ES-I3 (cell line): Measurements from ENCODE around the gene HDHD5.

Experiments
- H3K36me3 ChIP-seq: 2 replicates; pipeline ENCODE4 v1.6.1; 2013; ENCODE audit warnings: mild to moderate bottlenecking, low read length, control low read depth, moderate library complexity; ENCODE audit not compliant: insufficient read depth
- H3K4me1 ChIP-seq: 2 replicates; pipeline ENCODE4 v1.6.1; 2013; ENCODE audit warnings: mild to moderate bottlenecking, control low read depth, low read length; ENCODE audit not compliant: insufficient read depth
- H3K9ac ChIP-seq: 2 replicates; pipeline ENCODE4 v1.6.1; 2013; ENCODE audit warnings: low read depth, mild to moderate bottlenecking, low read length, moderate library complexity
- H3K9me3 ChIP-seq: 2 replicates; pipeline ENCODE4 v1.6.1; 2013; ENCODE audit warnings: mild to moderate bottlenecking, low read length, moderate library complexity; ENCODE audit not compliant: control insufficient read depth, insufficient read depth

HDHD5 gene

GRCh38 chr22:17143101-17143500, 16.0 kb downstream of the HDHD5 start:
- no peak overlapping the region for H3K9ac ChIP-seq
- peaks cover 5% of the 10 kb centered on the region; the same call in 1 of the 2 replicates for H3K36me3 ChIP-seq

GRCh38 chr22:17140826-17141766, 18.0 kb downstream of the HDHD5 start:
- Histone ChIP-seq H3K36me3 (peaks cover 5% of the 10 kb centered on the region; the same call in 1 of the 2 replicates), H3K4me1 (no peaks in the 10 kb centered on the region), H3K9me3 (no peaks in the 10 kb centered on the region; the same call in 1 of the 2 replicates), H3K9ac (no peak overlapping the region)

More at GRCh38 chr22:17143101-17143500, 16.0 kb downstream of the HDHD5 start:
- no peaks in the 10 kb centered on the region for H3K4me1 ChIP-seq
- H3K9me3 ChIP-seq, result no peaks in the 10 kb centered on the region; the same call in 1 of the 2 replicates

GRCh38 chr22:17140022-17140421, 19.1 kb downstream of the HDHD5 start:
- Histone ChIP-seq H3K9ac (no peak overlapping the region), H3K4me1 (no peaks in the 10 kb centered on the region), H3K9me3 (no peaks in the 10 kb centered on the region; the same call in 1 of the 2 replicates), H3K36me3 (peaks cover 2% of the 10 kb centered on the region; the same call in 1 of the 2 replicates)

- no peak overlapping the region for H3K9ac ChIP-seq
- no peaks in the 10 kb centered on the region for H3K36me3 ChIP-seq
- H3K4me1 ChIP-seq, result no peaks in the 10 kb centered on the region
- H3K9me3 ChIP-seq, result no peaks in the 10 kb centered on the region
Measured at GRCh38 chr22:17138513-17138912, 20.6 kb downstream of the HDHD5 start.

DNA sequence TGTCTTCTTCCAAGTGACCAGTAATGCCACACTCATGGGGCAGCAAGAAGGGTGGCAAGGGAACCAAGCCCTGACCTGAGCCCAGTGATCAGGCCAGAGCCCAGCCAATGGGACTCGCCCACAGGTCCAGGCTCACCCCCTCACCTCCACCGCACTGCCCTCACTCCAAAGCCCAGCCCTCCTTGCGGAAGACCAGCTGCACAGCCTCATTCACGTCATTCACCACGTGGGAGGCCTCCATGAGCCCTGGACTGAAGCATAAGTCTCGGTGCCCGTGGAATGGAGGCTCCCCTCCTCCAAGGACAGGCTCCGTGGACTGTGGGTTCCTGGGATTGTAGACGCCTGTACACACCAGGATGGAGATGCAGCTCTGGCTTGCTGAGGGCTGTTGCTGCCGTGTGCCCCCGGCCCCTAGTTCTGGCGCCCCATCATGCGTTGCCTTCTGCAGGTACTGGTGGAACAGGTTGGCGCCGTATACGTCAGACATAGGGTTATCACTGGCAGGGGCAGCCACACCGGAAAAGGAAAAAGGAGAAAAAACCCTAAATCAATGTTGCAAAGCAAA, 21.1 kb downstream of the HDHD5 start:
- no peak overlapping the region for H3K9ac ChIP-seq
- H3K9me3 ChIP-seq, result no peaks in the 10 kb centered on the region
- no peaks in the 10 kb centered on the region for H3K36me3 ChIP-seq
- H3K4me1 ChIP-seq, result no peaks in the 10 kb centered on the region

- Histone ChIP-seq H3K36me3 (no peaks in the 10 kb centered on the region), H3K9ac (no peak overlapping the region), H3K4me1 (no peaks in the 10 kb centered on the region), H3K9me3 (no peaks in the 10 kb centered on the region)
Measured at GRCh38 chr22:17137170-17137569, 21.9 kb downstream of the HDHD5 start.

DNA sequence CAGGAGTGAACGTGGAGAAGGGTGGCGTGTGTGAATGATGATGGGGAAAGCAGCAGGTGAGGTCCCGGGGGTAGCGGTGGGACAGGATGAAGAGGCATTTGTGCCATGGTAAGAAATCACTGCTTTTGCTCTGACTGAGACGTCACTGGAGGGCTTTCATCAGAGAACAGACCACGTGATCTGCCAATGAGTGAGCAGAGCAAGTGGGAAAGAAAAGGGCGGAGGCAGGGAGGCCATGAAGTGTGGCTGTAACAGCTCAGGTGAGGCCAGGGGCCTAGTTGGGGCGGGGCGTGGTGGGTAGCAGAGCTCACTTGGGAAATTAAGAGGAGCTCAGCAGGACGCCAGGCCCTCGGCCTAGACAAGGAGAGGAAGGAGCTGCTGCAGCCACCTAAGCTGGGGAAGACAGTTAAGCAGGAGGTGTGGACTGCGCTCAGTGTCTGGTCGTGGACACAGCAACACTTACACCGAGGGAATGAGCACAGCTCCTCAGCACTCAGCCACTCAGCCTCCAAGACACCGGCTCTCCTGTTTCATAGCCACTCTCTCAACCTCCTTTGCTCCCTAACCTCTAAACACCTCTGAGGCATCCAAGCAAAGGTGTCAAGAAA, 23.8 kb downstream of the HDHD5 start:
- H3K9ac ChIP-seq, result no peak overlapping the region
- H3K36me3 ChIP-seq, result no peaks in the 10 kb centered on the region
- H3K9me3 ChIP-seq, result no peaks in the 10 kb centered on the region
- peaks cover 3% of the 10 kb centered on the region; the same call in 1 of the 2 replicates for H3K4me1 ChIP-seq

DNA sequence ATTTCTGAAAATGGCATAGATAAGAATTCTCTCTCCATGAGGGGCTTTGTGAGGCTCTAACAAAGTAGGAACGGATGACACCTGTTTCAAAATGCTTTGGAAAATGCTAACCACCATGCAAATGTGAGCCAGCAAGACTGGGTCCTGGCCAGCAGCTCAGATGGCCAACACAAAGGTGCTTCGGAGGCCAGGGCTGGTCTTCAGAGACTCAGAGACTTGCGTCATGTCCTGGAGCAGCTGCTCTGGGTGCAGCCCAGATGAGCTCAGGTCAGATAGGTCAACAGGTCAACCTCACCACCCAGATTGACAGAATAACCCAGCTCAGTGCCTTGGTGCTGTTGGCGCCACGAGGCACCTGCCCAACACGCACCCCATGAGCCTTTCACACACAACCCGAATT, 25.9 kb downstream of the HDHD5 start:
- H3K4me1 ChIP-seq, result peaks cover 3% of the 10 kb centered on the region; the same call in 1 of the 2 replicates
- H3K9ac ChIP-seq, result no peak overlapping the region
- H3K36me3 ChIP-seq, result no peaks in the 10 kb centered on the region
- no peaks in the 10 kb centered on the region for H3K9me3 ChIP-seq

DNA sequence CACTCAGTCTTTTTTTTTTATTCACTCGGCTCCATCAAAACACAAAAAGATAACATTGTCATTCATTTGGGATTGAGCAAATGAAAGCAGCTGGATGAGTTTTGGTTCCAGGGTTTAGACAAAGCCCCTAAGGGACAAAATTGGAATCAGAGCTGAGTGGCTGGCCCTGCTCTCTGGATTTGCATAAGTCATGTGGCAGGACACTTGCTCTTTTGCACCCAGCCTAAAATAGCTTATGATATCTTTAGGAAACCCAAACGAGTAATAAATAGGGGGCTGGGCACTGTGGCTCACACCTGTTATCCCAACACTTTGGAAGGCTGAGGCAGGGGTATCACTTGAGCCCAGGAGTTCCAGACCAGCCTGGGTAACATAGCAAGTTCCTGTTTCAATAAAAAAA, 27.0 kb downstream of the HDHD5 start:
- Histone ChIP-seq H3K9me3 (no peaks in the 10 kb centered on the region), H3K36me3 (no peaks in the 10 kb centered on the region), H3K4me1 (peaks cover 3% of the 10 kb centered on the region; the same call in 1 of the 2 replicates), H3K9ac (no peak overlapping the region)

GRCh38 chr22:17131686-17132085, 27.4 kb downstream of the HDHD5 start:
- Histone ChIP-seq H3K36me3 (no peaks in the 10 kb centered on the region), H3K9me3 (no peaks in the 10 kb centered on the region), H3K4me1 (peaks cover 3% of the 10 kb centered on the region; the same call in 1 of the 2 replicates), H3K9ac (no peak overlapping the region)

DNA sequence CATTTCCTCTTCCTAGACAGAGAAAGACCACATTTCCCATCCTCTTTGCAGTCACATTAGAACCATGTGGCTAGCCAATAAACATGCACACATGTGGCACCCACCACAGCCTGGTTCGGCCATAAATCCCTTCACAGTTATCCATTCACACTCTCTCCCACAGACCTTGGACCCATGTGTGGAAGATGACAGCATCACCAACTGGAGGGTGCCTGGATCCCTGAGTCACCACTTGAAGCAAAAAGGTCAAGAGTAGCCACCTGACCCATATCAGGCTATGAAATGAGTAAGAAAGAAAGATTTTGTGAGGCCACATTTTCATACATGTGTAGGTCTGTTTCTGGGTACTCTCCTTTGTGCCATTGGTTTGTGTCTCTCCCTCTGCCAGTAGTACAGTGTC, 28.9 kb downstream of the HDHD5 start:
- Histone ChIP-seq H3K9me3 (no peaks in the 10 kb centered on the region), H3K4me1 (peaks cover 3% of the 10 kb centered on the region; the same call in 1 of the 2 replicates), H3K36me3 (no peaks in the 10 kb centered on the region), H3K9ac (no peak overlapping the region)

GRCh38 chr22:17121233-17122195, 37.6 kb downstream of the HDHD5 start, which contains the start of gene TMEM121B:
TSS of gene TMEM121B (minus strand) at chr22:17121360. CDS start at chr22:17121127, 233 bp downstream.
- Histone ChIP-seq H3K4me1 (peaks cover 11% of the 10 kb centered on the region), H3K9ac (peak within 1 kb of the TSS; percentile 67), H3K36me3 (no peaks in the 10 kb centered on the region), H3K9me3 (no peaks in the 10 kb centered on the region)

- Histone ChIP-seq H3K36me3 (no peaks in the 10 kb centered on the region), H3K9me3 (no peaks in the 10 kb centered on the region), H3K9ac (peak overlapping the region; percentile 67), H3K4me1 (peaks cover 11% of the 10 kb centered on the region)
Measured at GRCh38 chr22:17120711-17121232, 38.3 kb downstream of the HDHD5 start.
